SK-MEL-5 (cell line): ENCODE data around the gene CEP112. TPM values are rescaled to one million over a fixed set of nuclear protein-coding genes. Genes with fewer than 3 reads are reported as not detected.

Experiments used
- DNase-seq: peaks from one replicate; pipeline ENCODE4 v3.0.0-alpha.2; 2016; ENCODE audit warnings: low read depth, low spot score
- in situ Hi-C: cut with HindIII; loops from 2 replicates; pipeline ENCODE4 v1.10.0; 2016; ENCODE audit warnings: low sequenced_read_pairs, high pct_unique_total_duplicates, low pct_unique_long_range_greater_than_20kb
- total RNA-seq: library from RNA; depleted of rRNA; stranded (reverse); fragments of >200 nt; shearing (Covaris generic); gene quantifications from 2 replicates; pipeline ENCODE4 v1.2.3, GENCODE V29; 2014

The CEP112 gene
- total RNA-seq, 1 experiment from 2014 or later, result 6.7 TPM

- in situ Hi-C loops, result no loop called here
- no peak for DNase-seq
Measured at GRCh38 chr17:66215529-66215911, 23.6 kb upstream of the CEP112 start.

DNA sequence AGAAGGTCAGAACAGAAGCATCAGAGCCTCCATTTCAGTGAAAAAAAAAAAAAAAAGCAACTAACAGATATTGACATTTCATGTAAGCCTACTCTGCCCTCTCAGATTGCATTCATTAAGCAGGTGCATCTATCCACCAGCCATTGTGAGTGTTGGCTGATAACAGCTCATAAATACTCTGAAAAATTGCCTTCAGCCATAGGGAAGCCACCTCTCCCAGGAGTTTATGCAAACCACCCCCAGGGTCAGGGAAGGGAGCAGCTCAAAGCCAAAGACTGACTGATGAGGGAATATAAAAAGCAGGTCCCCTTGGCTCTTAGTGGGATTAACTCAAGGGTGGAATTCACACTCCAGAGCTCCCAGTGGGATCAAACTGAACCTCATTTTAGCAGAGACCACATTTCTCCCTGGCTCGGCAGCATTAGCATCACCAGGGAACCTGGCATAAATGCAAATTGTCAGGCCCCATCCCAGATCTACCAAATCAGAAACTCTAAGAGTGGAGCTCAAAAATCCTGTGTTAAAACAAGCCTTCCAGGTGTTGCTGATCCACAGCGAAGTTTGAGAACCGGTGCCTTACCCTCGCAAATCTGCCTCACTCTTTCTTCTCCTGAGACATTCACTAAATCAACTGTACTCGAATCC is 23.1 kb upstream of the CEP112 start:
- in situ Hi-C loops, result no loop called here

GRCh38 chr17:66211047-66211810 is 19.3 kb upstream of the CEP112 start:
- in situ Hi-C loops, result no loop called here
- no peak for DNase-seq

More for the DNA sequence above, 23.1 kb upstream of the CEP112 start:
- no peak for DNase-seq

GRCh38 chr17:66210208-66210574 is 18.3 kb upstream of the CEP112 start:
- in situ Hi-C loops, result no loop called here
- DNase-seq, result no peak

GRCh38 chr17:66207936-66208335 is 16.0 kb upstream of the CEP112 start:
- in situ Hi-C loops, result no loop called here
- no peak for DNase-seq

GRCh38 chr17:66203274-66204015 is 11.5 kb upstream of the CEP112 start:
- no peak for DNase-seq
- in situ Hi-C loops, result no loop called here

DNA sequence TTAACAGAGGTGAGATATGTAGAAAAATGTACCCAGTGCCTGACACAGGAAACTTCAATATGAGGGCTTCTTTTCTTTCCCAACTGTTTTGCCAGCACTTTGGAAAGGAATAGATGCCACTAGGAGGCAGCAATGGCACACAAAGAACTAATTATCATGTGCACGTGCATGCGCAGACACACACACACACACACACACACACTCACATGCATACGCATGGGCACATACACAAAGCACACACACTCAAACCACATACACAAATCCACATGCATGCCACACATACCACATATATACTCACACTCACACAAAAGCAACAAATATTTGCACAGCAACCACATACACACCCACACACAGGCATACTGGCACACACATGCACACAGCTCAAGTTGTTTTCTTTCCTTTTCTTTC is 8.8 kb upstream of the CEP112 start:
- in situ Hi-C loops, result no loop called here
- DNase-seq, result peak; percentile 92

DNA sequence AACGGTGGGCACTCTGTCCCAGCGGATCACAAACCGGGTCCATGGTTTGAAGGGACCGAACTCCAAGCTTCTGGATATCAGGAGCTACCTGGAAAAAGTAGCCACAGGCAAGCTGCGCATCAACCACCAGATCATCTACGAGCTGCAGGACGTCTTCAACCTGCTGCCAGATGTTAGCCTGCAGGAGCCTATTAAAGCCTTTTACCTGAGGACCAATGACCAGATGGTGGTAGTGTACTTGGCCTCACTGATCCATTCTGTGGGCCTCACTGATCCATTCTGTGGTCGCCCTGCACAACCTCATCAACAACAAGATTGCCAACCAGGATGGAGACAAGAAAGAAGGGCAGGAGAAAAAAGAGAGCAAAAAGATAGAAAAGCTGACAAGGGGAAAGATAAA is 6.3 kb upstream of the CEP112 start:
- in situ Hi-C loops, result no loop called here
- DNase-seq, result no peak

GRCh38 chr17:66192378-66192687 is 400 bp upstream of the CEP112 start:
- in situ Hi-C loops, result no loop called here

GRCh38 chr17:66190738-66191592 is 968 bp downstream of the CEP112 start:
- in situ Hi-C loops, result no loop called here
- peak; percentile 27 for DNase-seq

More at GRCh38 chr17:66192378-66192687, 400 bp upstream of the CEP112 start:
- no peak for DNase-seq

GRCh38 chr17:66187718-66188117 is 4.2 kb downstream of the CEP112 start:
- in situ Hi-C loops, result no loop called here
- no peak for DNase-seq

- in situ Hi-C loops, result no loop called here
- no peak for DNase-seq
Measured at GRCh38 chr17:66185862-66186261, 6.1 kb downstream of the CEP112 start.

GRCh38 chr17:66184392-66184791 is 7.5 kb downstream of the CEP112 start:
- in situ Hi-C loops, result no loop called here
- DNase-seq, result no peak

DNA sequence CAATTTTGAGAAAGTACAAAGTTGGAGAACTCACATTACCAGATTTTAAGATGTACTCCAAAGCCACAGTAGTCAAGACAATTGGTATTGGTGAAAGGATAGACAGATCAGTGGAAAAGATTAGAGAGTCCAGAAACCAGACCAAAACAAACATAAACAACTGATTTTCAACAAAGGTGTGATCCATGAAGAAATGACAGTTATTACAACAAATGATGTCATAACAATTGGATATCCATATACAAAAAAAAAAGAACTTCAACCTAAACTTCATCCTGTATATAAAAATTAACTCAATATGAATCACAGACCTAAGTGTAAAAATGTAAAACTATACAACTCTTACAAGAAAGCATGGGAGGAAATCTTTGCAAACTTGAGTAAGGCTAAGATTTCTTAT is 8.4 kb downstream of the CEP112 start:
- DNase-seq, result no peak
- in situ Hi-C loops, result no loop called here

DNA sequence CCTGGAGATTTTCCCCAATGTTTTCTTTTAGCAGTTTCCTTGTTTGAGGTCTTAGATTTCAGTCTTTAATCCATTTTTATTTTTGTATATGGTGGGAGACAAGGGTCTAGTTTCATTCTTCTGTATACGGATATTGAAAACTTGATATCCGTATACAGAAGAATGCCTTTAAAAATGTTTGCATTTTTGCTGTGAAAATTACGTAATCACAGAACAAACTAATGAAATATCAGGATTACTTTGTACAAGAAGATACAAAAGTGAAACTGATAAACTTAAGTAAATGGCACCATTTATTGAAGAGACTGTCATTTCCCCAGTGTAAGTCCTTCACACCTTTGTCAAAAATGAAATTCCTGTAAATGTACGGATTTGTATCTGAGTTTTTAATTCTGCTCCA is 13.3 kb downstream of the CEP112 start:
- in situ Hi-C loops, result no loop called here
- DNase-seq, result no peak

DNA sequence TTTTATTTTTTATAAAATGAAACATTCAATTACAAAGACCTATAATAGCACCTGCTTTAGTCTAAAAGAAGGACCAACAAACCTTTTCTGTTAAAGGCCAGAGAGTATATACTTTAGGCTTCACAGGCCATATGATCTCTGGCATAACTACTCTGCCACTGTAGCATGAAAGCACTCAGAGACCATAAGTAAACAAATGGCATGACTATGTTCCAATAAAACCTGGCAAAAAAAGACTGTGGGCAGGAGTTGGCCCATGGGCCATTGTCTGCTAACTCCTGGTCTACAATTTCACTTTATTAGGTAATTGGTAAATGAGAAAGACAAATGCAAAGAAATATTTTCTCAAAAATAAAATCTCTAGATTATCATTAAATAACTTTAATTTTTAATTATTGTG is 14.9 kb downstream of the CEP112 start:
- in situ Hi-C loops, result no loop called here
- DNase-seq, result no peak

GRCh38 chr17:66175892-66176291 is 16.0 kb downstream of the CEP112 start:
- DNase-seq, result no peak
- in situ Hi-C loops, result no loop called here

- in situ Hi-C loops, result no loop called here
- peak; percentile 71 for DNase-seq
Measured at GRCh38 chr17:66172691-66173223, 19.2 kb downstream of the CEP112 start.
